Neural cell (in vitro differentiated cells): ENCODE data around the gene S100A8. TPM values are rescaled to one million over a fixed set of nuclear protein-coding genes. Genes with fewer than 3 reads are reported as not detected.

Experiments
- H2AFZ ChIP-seq: fragments of 200-600, 300-800 bp; sonication (generic), shearing (Covaris generic); 2 replicates; pipeline ENCODE4 v1.6.0; 2014; ENCODE audit warnings: low read depth, mild to moderate bottlenecking, antibody characterized with exemption, low read length, moderate library complexity
- H3F3A ChIP-seq: fragments of 200-600 bp; shearing (Covaris generic); 2 replicates; pipeline ENCODE4 v1.6.1; 2016; ENCODE audit warnings: mild to moderate bottlenecking, moderate library complexity, mixed read lengths, antibody characterized with exemption, low read length; ENCODE audit not compliant: insufficient read depth, poor library complexity, severe bottlenecking
- H3K27ac ChIP-seq: fragments of 200-600, 300-800 bp; sonication (generic), shearing (Covaris generic); 2 replicates; pipeline ENCODE4 v1.5.1; 2014; ENCODE audit warnings: mild to moderate bottlenecking, low read length, moderate library complexity
- H3K27me3 ChIP-seq: fragments of 300-800, 200-600 bp; sonication (generic), shearing (Covaris generic); 2 replicates; pipeline ENCODE4 v1.6.0; 2014; ENCODE audit warnings: mild to moderate bottlenecking, low read depth, low read length, moderate library complexity; ENCODE audit not compliant: insufficient read depth
- H3K36me3 ChIP-seq: fragments of 300-800, 200-600 bp; sonication (generic), shearing (Covaris generic); 2 replicates; pipeline ENCODE4 v1.5.1; 2014; ENCODE audit warnings: mild to moderate bottlenecking, antibody characterized with exemption, low read length, moderate library complexity; ENCODE audit not compliant: insufficient read depth
- H3K4me2 ChIP-seq: fragments of 300-800, 200-600 bp; sonication (generic), shearing (Covaris generic); 2 replicates; pipeline ENCODE4 v1.6.0; 2014; ENCODE audit warnings: mild to moderate bottlenecking, low read length
- H3K4me3 ChIP-seq: fragments of 300-800, 200-600 bp; sonication (generic), shearing (Covaris generic); 2 replicates; pipeline ENCODE4 v1.5.1; 2014; ENCODE audit warnings: mild to moderate bottlenecking, low read length, moderate library complexity
- H3K79me2 ChIP-seq: fragments of 200-600 bp; shearing (Covaris generic); replicated peaks from 2 replicates; pipeline ENCODE4 v1.6.0; 2014; ENCODE audit warnings: mild to moderate bottlenecking, low read length, moderate library complexity; ENCODE audit not compliant: insufficient read depth
- H3K9ac ChIP-seq: fragments of 300-800, 200-600 bp; sonication (generic), shearing (Covaris generic); 2 replicates; pipeline ENCODE4 v1.6.1; 2016; ENCODE audit warnings: mild to moderate bottlenecking, low read length, mixed read lengths
- H3K9me2 ChIP-seq: fragments of 200-600 bp; shearing (Covaris generic); 2 replicates; pipeline ENCODE4 v1.6.1; 2016; ENCODE audit warnings: mild to moderate bottlenecking, low read length, mixed read lengths; ENCODE audit not compliant: insufficient read depth
- H3K9me3 ChIP-seq: fragments of 200-600, 300-800 bp; sonication (generic), shearing (Covaris generic); 2 replicates; pipeline ENCODE4 v1.6.1; 2016; ENCODE audit warnings: mild to moderate bottlenecking, mixed run types, low read length, moderate library complexity, mixed read lengths
- H4K20me1 ChIP-seq: fragments of 200-600 bp; shearing (Covaris generic); 2 replicates; pipeline ENCODE4 v1.6.1; 2016; ENCODE audit warnings: mild to moderate bottlenecking, mixed run types; ENCODE audit not compliant: insufficient read depth
- EP300 ChIP-seq: fragments of 450-650 bp; conservative IDR thresholded peaks from 2 replicates; pipeline ENCODE4 v1.6.1; 2014; ENCODE audit warnings: antibody characterized with exemption, mild to moderate bottlenecking, moderate library complexity; ENCODE audit not compliant: poor library complexity, severe bottlenecking
- EZH2 ChIP-seq: fragments of 200-600, 300-800 bp; shearing (Covaris generic), sonication (generic); IDR thresholded peaks from 2 replicates; pipeline ENCODE4 v1.6.1; 2014; ENCODE audit warnings: antibody characterized with exemption, low read length, borderline replicate concordance, mild to moderate bottlenecking; ENCODE audit not compliant: insufficient read depth, poor library complexity, severe bottlenecking
- MXI1 ChIP-seq: fragments of 450-650 bp; conservative IDR thresholded peaks from 2 replicates; pipeline ENCODE4 v1.6.1; 2014; ENCODE audit warnings: antibody characterized with exemption, mild to moderate bottlenecking; ENCODE audit not compliant: poor library complexity, severe bottlenecking
- POLR2AphosphoS5 ChIP-seq: IDR thresholded peaks from 2 replicates; pipeline ENCODE4 v1.6.1; 2012
- RAD21 ChIP-seq: fragments of 450-650 bp; conservative IDR thresholded peaks from 2 replicates; pipeline ENCODE4 v1.6.1; 2014; ENCODE audit warnings: antibody characterized with exemption, mild to moderate bottlenecking, moderate library complexity
- SMC3 ChIP-seq: fragments of 450-650 bp; conservative IDR thresholded peaks from 2 replicates; pipeline ENCODE4 v1.6.1; 2014; ENCODE audit warnings: antibody characterized with exemption, mild to moderate bottlenecking, moderate library complexity; ENCODE audit not compliant: poor library complexity
- TAF1 ChIP-seq: IDR thresholded peaks from 2 replicates; pipeline ENCODE4 v1.6.1; 2012; ENCODE audit warnings: low read depth
- polyA plus RNA-seq: library from polyadenylated mRNA; depleted of rRNA; stranded (reverse); fragments of >200 nt; gene quantifications from 2 replicates; pipeline ENCODE4 v1.2.3, GENCODE V29; 2014
- TF ChIP-seq, protein P1 (sequence below): IDR thresholded peaks from 2 replicates; pipeline ENCODE4 v1.6.1; 2012; ENCODE audit warnings: borderline replicate concordance
- TF ChIP-seq, protein P2 (sequence below): fragments of 450-650 bp; IDR thresholded peaks from 2 replicates; pipeline ENCODE4 v1.5.1; 2014; ENCODE audit warnings: antibody characterized with exemption, mild to moderate bottlenecking, moderate library complexity; ENCODE audit not compliant: poor library complexity, severe bottlenecking

Gene S100A8
- polyA plus RNA-seq, 1 donor from 2014 or later = not detected

DNA sequence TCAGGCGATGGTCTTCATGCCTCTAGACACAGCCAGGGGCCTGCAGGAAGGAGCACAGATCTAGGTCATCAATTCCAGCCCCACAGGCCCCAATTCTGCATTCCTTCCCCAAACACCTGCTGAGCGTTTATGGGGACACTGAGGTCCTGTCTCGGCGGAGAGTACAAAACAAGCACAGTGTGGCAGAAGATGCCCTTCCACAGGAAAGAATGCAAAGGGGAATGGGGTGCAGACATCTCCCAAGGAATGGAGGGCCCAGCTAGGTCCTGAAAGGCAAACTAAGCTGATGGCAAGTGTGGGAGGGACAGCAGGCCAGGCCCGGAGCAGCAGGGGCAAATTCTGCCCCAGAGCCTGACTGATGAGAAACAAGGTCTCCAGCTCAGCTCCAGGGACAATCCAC is 3.5 kb upstream of the S100A8 start:
- no peaks in the 10 kb centered on the region for H3F3A ChIP-seq
- no peak overlapping the region for H3K9ac ChIP-seq
- H2AFZ ChIP-seq = no peak overlapping the region
- no peak overlapping the region for H3K27ac ChIP-seq
- no peak for TF ChIP-seq EZH2
- no peak for TF ChIP-seq MXI1
- TF ChIP-seq, protein P1, sequence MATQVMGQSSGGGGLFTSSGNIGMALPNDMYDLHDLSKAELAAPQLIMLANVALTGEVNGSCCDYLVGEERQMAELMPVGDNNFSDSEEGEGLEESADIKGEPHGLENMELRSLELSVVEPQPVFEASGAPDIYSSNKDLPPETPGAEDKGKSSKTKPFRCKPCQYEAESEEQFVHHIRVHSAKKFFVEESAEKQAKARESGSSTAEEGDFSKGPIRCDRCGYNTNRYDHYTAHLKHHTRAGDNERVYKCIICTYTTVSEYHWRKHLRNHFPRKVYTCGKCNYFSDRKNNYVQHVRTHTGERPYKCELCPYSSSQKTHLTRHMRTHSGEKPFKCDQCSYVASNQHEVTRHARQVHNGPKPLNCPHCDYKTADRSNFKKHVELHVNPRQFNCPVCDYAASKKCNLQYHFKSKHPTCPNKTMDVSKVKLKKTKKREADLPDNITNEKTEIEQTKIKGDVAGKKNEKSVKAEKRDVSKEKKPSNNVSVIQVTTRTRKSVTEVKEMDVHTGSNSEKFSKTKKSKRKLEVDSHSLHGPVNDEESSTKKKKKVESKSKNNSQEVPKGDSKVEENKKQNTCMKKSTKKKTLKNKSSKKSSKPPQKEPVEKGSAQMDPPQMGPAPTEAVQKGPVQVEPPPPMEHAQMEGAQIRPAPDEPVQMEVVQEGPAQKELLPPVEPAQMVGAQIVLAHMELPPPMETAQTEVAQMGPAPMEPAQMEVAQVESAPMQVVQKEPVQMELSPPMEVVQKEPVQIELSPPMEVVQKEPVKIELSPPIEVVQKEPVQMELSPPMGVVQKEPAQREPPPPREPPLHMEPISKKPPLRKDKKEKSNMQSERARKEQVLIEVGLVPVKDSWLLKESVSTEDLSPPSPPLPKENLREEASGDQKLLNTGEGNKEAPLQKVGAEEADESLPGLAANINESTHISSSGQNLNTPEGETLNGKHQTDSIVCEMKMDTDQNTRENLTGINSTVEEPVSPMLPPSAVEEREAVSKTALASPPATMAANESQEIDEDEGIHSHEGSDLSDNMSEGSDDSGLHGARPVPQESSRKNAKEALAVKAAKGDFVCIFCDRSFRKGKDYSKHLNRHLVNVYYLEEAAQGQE = no peak
- TF ChIP-seq, protein P2, sequence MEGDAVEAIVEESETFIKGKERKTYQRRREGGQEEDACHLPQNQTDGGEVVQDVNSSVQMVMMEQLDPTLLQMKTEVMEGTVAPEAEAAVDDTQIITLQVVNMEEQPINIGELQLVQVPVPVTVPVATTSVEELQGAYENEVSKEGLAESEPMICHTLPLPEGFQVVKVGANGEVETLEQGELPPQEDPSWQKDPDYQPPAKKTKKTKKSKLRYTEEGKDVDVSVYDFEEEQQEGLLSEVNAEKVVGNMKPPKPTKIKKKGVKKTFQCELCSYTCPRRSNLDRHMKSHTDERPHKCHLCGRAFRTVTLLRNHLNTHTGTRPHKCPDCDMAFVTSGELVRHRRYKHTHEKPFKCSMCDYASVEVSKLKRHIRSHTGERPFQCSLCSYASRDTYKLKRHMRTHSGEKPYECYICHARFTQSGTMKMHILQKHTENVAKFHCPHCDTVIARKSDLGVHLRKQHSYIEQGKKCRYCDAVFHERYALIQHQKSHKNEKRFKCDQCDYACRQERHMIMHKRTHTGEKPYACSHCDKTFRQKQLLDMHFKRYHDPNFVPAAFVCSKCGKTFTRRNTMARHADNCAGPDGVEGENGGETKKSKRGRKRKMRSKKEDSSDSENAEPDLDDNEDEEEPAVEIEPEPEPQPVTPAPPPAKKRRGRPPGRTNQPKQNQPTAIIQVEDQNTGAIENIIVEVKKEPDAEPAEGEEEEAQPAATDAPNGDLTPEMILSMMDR = no peak
- no peaks in the 10 kb centered on the region for H3K9me2 ChIP-seq
- H3K79me2 ChIP-seq = no peaks in the 10 kb centered on the region
- no peaks in the 10 kb centered on the region for H3K36me3 ChIP-seq
- H3K4me3 ChIP-seq = no peak overlapping the region
- H4K20me1 ChIP-seq = no peaks in the 10 kb centered on the region
- H3K4me2 ChIP-seq = no peak overlapping the region
- no peaks in the 10 kb centered on the region for H3K27me3 ChIP-seq
- no peaks in the 10 kb centered on the region for H3K9me3 ChIP-seq

DNA sequence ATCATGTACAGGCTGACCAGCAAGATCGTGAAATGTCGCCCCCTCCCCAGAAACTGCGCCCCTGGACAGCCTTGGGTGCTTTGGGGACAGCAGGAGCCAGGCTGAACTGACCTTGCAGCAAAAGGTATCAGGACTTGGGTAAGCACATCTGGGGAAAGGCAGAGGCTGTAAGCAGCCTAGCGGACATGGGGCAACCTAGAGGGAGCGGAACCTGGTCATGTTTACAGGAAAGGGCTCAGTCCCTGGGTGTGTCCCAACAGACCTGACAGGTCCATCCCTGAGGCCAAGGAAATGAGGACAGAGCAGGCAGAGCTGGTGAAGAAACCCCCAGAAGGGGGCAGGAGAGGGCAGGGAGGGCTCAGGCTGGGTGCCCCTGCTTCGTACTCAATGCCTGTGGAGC is 3.1 kb upstream of the S100A8 start:
- no peaks in the 10 kb centered on the region for H3K9me3 ChIP-seq
- H3K4me2 ChIP-seq = no peak overlapping the region
- no peak overlapping the region for H3K4me3 ChIP-seq
- no peaks in the 10 kb centered on the region for H3K9me2 ChIP-seq
- H3K36me3 ChIP-seq = no peaks in the 10 kb centered on the region
- no peak overlapping the region for H3K9ac ChIP-seq
- no peak for TF ChIP-seq SMC3
- TF ChIP-seq, protein P2 = no peak
- TF ChIP-seq, protein P1 = no peak
- TF ChIP-seq EZH2 = no peak
- TF ChIP-seq TAF1 = no peak
- no peak for TF ChIP-seq RAD21
- TF ChIP-seq POLR2AphosphoS5 = no peak
- TF ChIP-seq EP300 = no peak
- TF ChIP-seq MXI1 = no peak
- H3K27me3 ChIP-seq = no peaks in the 10 kb centered on the region
- H3F3A ChIP-seq = no peaks in the 10 kb centered on the region
- no peaks in the 10 kb centered on the region for H4K20me1 ChIP-seq
- no peak overlapping the region for H3K27ac ChIP-seq
- no peak overlapping the region for H2AFZ ChIP-seq
- H3K79me2 ChIP-seq = no peaks in the 10 kb centered on the region
